IMR-90 (cell line): Measurements from ENCODE around the gene ECPAS.

Experiments
- BHLHE40 ChIP-seq: fragments of 150-350 bp; IDR thresholded peaks from 2 replicates; pipeline ENCODE4 v1.6.1; 2016; ENCODE audit warnings: mild to moderate bottlenecking, low read depth, low read length
- CEBPB ChIP-seq: IDR thresholded peaks from 2 replicates; pipeline ENCODE4 v1.6.1; 2012; ENCODE audit warnings: low read depth, low read length, improper control_type of control experiment
- CTCF ChIP-seq: conservative IDR thresholded peaks from 2 replicates; pipeline ENCODE4 v1.5.1; 2012; ENCODE audit warnings: mild to moderate bottlenecking, low read depth, low read length, improper control_type of control experiment
- ELK1 ChIP-seq: fragments of 150-350 bp; IDR thresholded peaks from 2 replicates; pipeline ENCODE4 v1.6.1; 2016; ENCODE audit warnings: low read depth, mild to moderate bottlenecking, low read length, moderate library complexity, borderline replicate concordance
- MAFK ChIP-seq: IDR thresholded peaks from 2 replicates; pipeline ENCODE4 v1.6.1; 2012; ENCODE audit warnings: low read depth, low read length, improper control_type of control experiment
- NFE2L2 ChIP-seq: fragments of 150-350 bp; IDR thresholded peaks from 2 replicates; pipeline ENCODE4 v1.6.1; 2016; ENCODE audit warnings: low read depth, mild to moderate bottlenecking, low read length
- POLR2A ChIP-seq: IDR thresholded peaks from 2 replicates; pipeline ENCODE4 v1.6.1; 2012; ENCODE audit warnings: mild to moderate bottlenecking, low read depth, low read length

- no peak for TF ChIP-seq CTCF
- no peak for TF ChIP-seq BHLHE40
- TF ChIP-seq POLR2A: no peak
- no peak for TF ChIP-seq NFE2L2
- TF ChIP-seq CEBPB: no peak
- TF ChIP-seq ELK1: no peak
- no peak for TF ChIP-seq MAFK
Observed at GRCh38 chr9:111350556-111350955, 133.6 kb downstream of the ECPAS start.
